HEK293T (cell line): Measurements from ENCODE around the gene SUMO3.

Experiments used
- CTCF ChIA-PET: fragments of 350-600 bp; formaldehyde crosslinking; extraction: SDS; loops from one replicate; lab custom pipeline; 2021; ENCODE audit warnings: antibody characterized with exemption, inconsistent platforms; lab: Yijun Ruan, JAX
- POLR2A ChIA-PET: fragments of 350-600 bp; formaldehyde crosslinking; extraction: SDS; loops from one replicate; lab custom pipeline; 2020; ENCODE audit warnings: antibody characterized with exemption, inconsistent platforms; lab: Yijun Ruan, JAX
- DNase-seq: peaks from one replicate; pipeline ENCODE4 v3.0.0; 2012; ENCODE audit warnings: mixed read lengths; ENCODE audit errors: extremely low spot score
- ARNT ChIP-seq: fragments of 450-650 bp; IDR thresholded peaks from 2 replicates; pipeline ENCODE4 v1.6.1; 2017; ENCODE audit warnings: mild to moderate bottlenecking
- BHLHE40 ChIP-seq: fragments of 450-650 bp; IDR thresholded peaks from 2 replicates; pipeline ENCODE4 v1.6.1; 2016; ENCODE audit warnings: mild to moderate bottlenecking, moderate library complexity, borderline replicate concordance
- CTBP1 ChIP-seq: fragments of 450-650 bp; IDR thresholded peaks from 2 replicates; pipeline ENCODE4 v1.6.1; 2016; ENCODE audit warnings: borderline replicate concordance
- ELF4 ChIP-seq: fragments of 450-650 bp; IDR thresholded peaks from 2 replicates; pipeline ENCODE4 v1.6.1; 2017; ENCODE audit warnings: antibody characterized with exemption
- FOXA1 ChIP-seq: fragments of 450-650 bp; IDR thresholded peaks from 2 replicates; pipeline ENCODE4 v1.6.1; 2016; ENCODE audit warnings: mild to moderate bottlenecking
- FOXK2 ChIP-seq: fragments of 450-650 bp; IDR thresholded peaks from 2 replicates; pipeline ENCODE4 v1.6.1; 2016; ENCODE audit warnings: mild to moderate bottlenecking
- FOXM1 ChIP-seq: fragments of 450-650 bp; IDR thresholded peaks from 2 replicates; pipeline ENCODE4 v1.6.1; 2017; ENCODE audit warnings: mild to moderate bottlenecking, borderline replicate concordance
- HDGF ChIP-seq: fragments of 450-650 bp; IDR thresholded peaks from 2 replicates; pipeline ENCODE4 v1.6.1; 2017; ENCODE audit warnings: antibody characterized with exemption, borderline replicate concordance
- L3MBTL2 ChIP-seq: fragments of 450-650 bp; conservative IDR thresholded peaks from 2 replicates; pipeline ENCODE4 v1.6.1; 2016; ENCODE audit warnings: mild to moderate bottlenecking
- LEF1 ChIP-seq: fragments of 450-650 bp; IDR thresholded peaks from 2 replicates; pipeline ENCODE4 v1.6.1; 2017; ENCODE audit warnings: mild to moderate bottlenecking, borderline replicate concordance
- NFRKB ChIP-seq: fragments of 450-650 bp; IDR thresholded peaks from 2 replicates; pipeline ENCODE4 v1.6.1; 2016; ENCODE audit warnings: mild to moderate bottlenecking, moderate library complexity
- PKNOX1 ChIP-seq: fragments of 450-650 bp; IDR thresholded peaks from 2 replicates; pipeline ENCODE4 v1.6.1; 2016
- SP1 ChIP-seq: fragments of 450-650 bp; IDR thresholded peaks from 2 replicates; pipeline ENCODE4 v1.6.1; 2017
- SUZ12 ChIP-seq: fragments of 450-650 bp; IDR thresholded peaks from 2 replicates; pipeline ENCODE4 v1.6.1; 2016; ENCODE audit warnings: mild to moderate bottlenecking
- TARDBP ChIP-seq: fragments of 450-650 bp; IDR thresholded peaks from 2 replicates; pipeline ENCODE4 v1.6.1; 2016
- ZNF384 ChIP-seq: fragments of 450-650 bp; IDR thresholded peaks from 2 replicates; pipeline ENCODE4 v1.6.1; 2016

The SUMO3 gene

GRCh38 chr21:44854664-44855446 lies 37.0 kb upstream of the SUMO3 start:
- TF ChIP-seq ELF4 (no peak), FOXK2 (no peak), L3MBTL2 (no peak), SUZ12 (no peak), NFRKB (no peak), TARDBP (no peak)
- POLR2A ChIA-PET, result no interaction called here
- no peak for DNase-seq
- CTCF ChIA-PET, result no interaction called here

GRCh38 chr21:44854391-44854663 lies 36.5 kb upstream of the SUMO3 start:
- no peak for DNase-seq
- ChIA-PET CTCF (no interaction called here), POLR2A (no interaction called here)
- TF ChIP-seq ZNF384, result no peak
- TF ChIP-seq HDGF, result no peak
- TF ChIP-seq PKNOX1, result no peak
- no peak for TF ChIP-seq SP1
- TF ChIP-seq LEF1, result no peak
- no peak for TF ChIP-seq FOXM1
- no peak for TF ChIP-seq TARDBP
- no peak for TF ChIP-seq BHLHE40
- no peak for TF ChIP-seq FOXK2
- no peak for TF ChIP-seq CTBP1
- TF ChIP-seq ELF4, result no peak
- TF ChIP-seq NFRKB, result no peak
- no peak for TF ChIP-seq SUZ12
- no peak for TF ChIP-seq ARNT
- TF ChIP-seq L3MBTL2, result no peak

- POLR2A ChIA-PET, result interaction anchor here (0.6 to 1.0 kb wide), 2 partner anchors 20 to 52 kb away, joined by 3 read pairs; partner anchors contain the start of genes PTTG1IP and UBE2G2
- TF ChIP-seq BHLHE40 (no peak), SUZ12 (no peak), LEF1 (no peak)
- CTCF ChIA-PET, result no interaction called here
- no peak for DNase-seq
Measured at GRCh38 chr21:44853601-44854390, 35.9 kb upstream of the SUMO3 start.

- TF ChIP-seq HDGF, result no peak
- TF ChIP-seq TARDBP, result no peak
- no peak for TF ChIP-seq FOXK2
- no peak for TF ChIP-seq CTBP1
- TF ChIP-seq LEF1, result no peak
- TF ChIP-seq SUZ12, result no peak
- no peak for TF ChIP-seq FOXM1
- no peak for TF ChIP-seq ARNT
- TF ChIP-seq PKNOX1, result no peak
- ChIA-PET CTCF (no interaction called here), POLR2A (interaction anchor here (1.4 kb wide), 1 partner anchor 23 kb away, joined by 3 read pairs; the partner anchor contains the start of gene PTTG1IP)
- no peak for DNase-seq
Measured at GRCh38 chr21:44850905-44851657, 33.2 kb upstream of the SUMO3 start.

GRCh38 chr21:44850208-44850800 lies 32.4 kb upstream of the SUMO3 start:
- POLR2A ChIA-PET, result interaction anchor here (1.4 kb wide), 1 partner anchor 23 kb away, joined by 3 read pairs; the partner anchor contains the start of gene PTTG1IP
- no peak for TF ChIP-seq SUZ12
- no peak for TF ChIP-seq L3MBTL2
- TF ChIP-seq CTBP1, result no peak
- TF ChIP-seq ZNF384, result no peak
- no peak for TF ChIP-seq SP1
- no peak for TF ChIP-seq NFRKB
- no peak for TF ChIP-seq FOXK2
- TF ChIP-seq LEF1, result no peak
- no peak for TF ChIP-seq ARNT
- TF ChIP-seq PKNOX1, result no peak
- TF ChIP-seq BHLHE40, result no peak
- no peak for TF ChIP-seq ELF4
- TF ChIP-seq TARDBP, result no peak
- no peak for TF ChIP-seq FOXM1
- no peak for TF ChIP-seq HDGF
- TF ChIP-seq FOXA1, result no peak
- CTCF ChIA-PET, result no interaction called here
- DNase-seq, result no peak
